Mesenchymal stem cell (in vitro differentiated cells and primary cell): Measurements from ENCODE around the gene NFATC2.

Experiments
- DNase-seq: peaks from one replicate; pipeline ENCODE4 v3.0.0-alpha.2; 2013
- H2AFZ ChIP-seq: one replicate; pipeline ENCODE4 v1.6.1; 2013; ENCODE audit warnings: low read depth, mild to moderate bottlenecking, control low read depth, inconsistent platforms, low read length, moderate library complexity
- H2AK5ac ChIP-seq: 2 replicates; pipeline ENCODE4 v1.6.1; 2013; ENCODE audit warnings: low read length, moderate library complexity, mild to moderate bottlenecking, inconsistent platforms; ENCODE audit not compliant: severe bottlenecking
- H2BK120ac ChIP-seq: one replicate; pipeline ENCODE4 v1.6.1; 2013; ENCODE audit warnings: low read depth, mild to moderate bottlenecking, inconsistent platforms, low read length, moderate library complexity
- H2BK12ac ChIP-seq, 2 experiments: one replicate each; pipeline ENCODE4 v1.6.1; 2013; ENCODE audit warnings: inconsistent platforms in 2 of 2, low read length in 2 of 2, mild to moderate bottlenecking in 2 of 2, moderate library complexity in 2 of 2, control low read depth in 1 of 2
- H2BK15ac ChIP-seq: one replicate; pipeline ENCODE4 v1.6.1; 2013; ENCODE audit warnings: mild to moderate bottlenecking, low read depth, inconsistent platforms; ENCODE audit not compliant: poor library complexity, severe bottlenecking
- H2BK5ac ChIP-seq: 2 replicates; pipeline ENCODE4 v1.6.1; 2013; ENCODE audit warnings: low read depth, mild to moderate bottlenecking, low read length, control low read depth, inconsistent platforms; ENCODE audit not compliant: poor library complexity, severe bottlenecking
- H3K14ac ChIP-seq, 2 experiments: one replicate each; pipeline ENCODE4 v1.6.1; 2013; ENCODE audit warnings: inconsistent platforms in 2 of 2, low read length in 2 of 2, control low read depth in 1 of 2, mild to moderate bottlenecking in 1 of 2, moderate library complexity in 1 of 2
- H3K18ac ChIP-seq, 2 experiments: one replicate each; pipeline ENCODE4 v1.6.1; 2013; ENCODE audit warnings: inconsistent platforms in 2 of 2, low read length in 2 of 2, control low read depth in 1 of 2, low read depth in 1 of 2, mild to moderate bottlenecking in 1 of 2
- H3K23ac ChIP-seq, 2 experiments: one replicate each; pipeline ENCODE4 v1.6.1; 2013; ENCODE audit warnings: inconsistent platforms in 2 of 2, low read length in 2 of 2, mild to moderate bottlenecking in 2 of 2, moderate library complexity in 2 of 2, control low read depth in 1 of 2
- H3K27ac ChIP-seq: 2 replicates; pipeline ENCODE4 v1.5.1; 2013; ENCODE audit warnings: mild to moderate bottlenecking, moderate library complexity, low read length, control low read depth, inconsistent platforms; ENCODE audit not compliant: poor library complexity, severe bottlenecking
- H3K27me3 ChIP-seq, 2 experiments: 2 replicates each; pipeline versions ENCODE4 v1.6.1 to v1.7.0; 2013; ENCODE audit warnings: low read length in 2 of 2, mild to moderate bottlenecking in 2 of 2, moderate library complexity in 2 of 2, control low read depth in 1 of 2, inconsistent platforms in 1 of 2; ENCODE audit not compliant: control insufficient read depth in 1 of 2, insufficient read depth in 1 of 2
- H3K36me3 ChIP-seq, 2 experiments: 2 replicates each; pipeline versions ENCODE4 v1.6.1 to v1.7.0; 2013; ENCODE audit warnings: low read length in 2 of 2, control low read depth in 1 of 2, inconsistent platforms in 1 of 2, low read depth in 1 of 2, mild to moderate bottlenecking in 1 of 2; ENCODE audit not compliant: insufficient read depth in 2 of 2, control insufficient read depth in 1 of 2
- H3K4ac ChIP-seq, 2 experiments: one replicate each; pipeline ENCODE4 v1.6.1; 2013; ENCODE audit warnings: inconsistent platforms in 2 of 2, low read length in 2 of 2, mild to moderate bottlenecking in 2 of 2, moderate library complexity in 2 of 2, control low read depth in 1 of 2, low read depth in 1 of 2
- H3K4me1 ChIP-seq: 2 replicates; pipeline ENCODE4 v1.6.1; 2013; ENCODE audit warnings: low read depth, low read length, control low read depth; ENCODE audit not compliant: control insufficient read depth, insufficient read depth
- H3K4me2 ChIP-seq: 2 replicates; pipeline ENCODE4 v1.6.1; 2013; ENCODE audit warnings: low read length, mild to moderate bottlenecking, inconsistent platforms; ENCODE audit not compliant: poor library complexity, severe bottlenecking
- H3K4me3 ChIP-seq, 2 experiments: 2 replicates each; pipeline versions ENCODE4 v1.5.1 to v1.7.0; 2013; ENCODE audit warnings: low read length in 2 of 2, mild to moderate bottlenecking in 2 of 2, control low read depth in 1 of 2, low read depth in 1 of 2; ENCODE audit not compliant: insufficient read depth in 1 of 2
- H3K79me1 ChIP-seq: replicated peaks from 2 replicates; pipeline ENCODE4 v1.6.1; 2013; ENCODE audit warnings: mild to moderate bottlenecking, control low read depth, low read length, inconsistent platforms; ENCODE audit not compliant: poor library complexity, severe bottlenecking
- H3K9ac ChIP-seq: 2 replicates; pipeline ENCODE4 v1.7.0; 2013; ENCODE audit warnings: mild to moderate bottlenecking, low read length, moderate library complexity
- H3K9me3 ChIP-seq: 2 replicates; pipeline ENCODE4 v1.7.0; 2013; ENCODE audit warnings: mild to moderate bottlenecking, low read length; ENCODE audit not compliant: control insufficient read depth
- H4K8ac ChIP-seq: one replicate; pipeline ENCODE4 v1.6.1; 2013; ENCODE audit warnings: inconsistent platforms, mild to moderate bottlenecking, low read length, moderate library complexity
- H4K91ac ChIP-seq: one replicate; pipeline ENCODE4 v1.6.1; 2013; ENCODE audit warnings: mild to moderate bottlenecking, low read length, inconsistent platforms
- WGBS: methylation state at CpG from one replicate; pipeline ENCODE4 v1.1.7; 2013; ENCODE audit warnings: mixed read lengths; 5-methylcytosine and 5-hydroxymethylcytosine counted together

Gene NFATC2

DNA sequence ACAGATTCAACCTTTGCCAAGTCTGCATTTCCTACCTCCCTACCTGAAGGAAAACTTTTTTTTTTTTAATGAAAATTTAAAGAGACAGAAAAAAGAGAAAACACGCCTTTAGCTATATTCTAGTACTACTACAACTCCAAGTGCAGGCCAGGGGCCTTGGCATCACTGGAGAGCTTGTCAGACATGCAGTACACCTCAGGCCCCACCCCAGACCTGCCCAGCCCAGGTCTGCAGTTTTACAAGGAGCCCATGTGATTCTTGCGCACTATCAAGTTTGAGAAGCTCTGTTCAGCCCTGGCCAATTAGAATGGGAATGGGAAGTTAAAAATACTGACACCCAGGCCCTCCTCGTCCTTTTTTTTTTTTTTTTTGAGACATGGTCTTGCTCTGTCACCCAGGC lies 85.0 kb downstream of the NFATC2 start:
- H4K91ac ChIP-seq = peak overlapping the region; percentile 83
- DNase-seq = no peak
- H2BK12ac ChIP-seq = peak overlapping the region; percentile 87 to 90
- H3K14ac ChIP-seq = no peak overlapping the region
- H3K79me1 ChIP-seq = no peaks in the 10 kb centered on the region
- no peak overlapping the region for H3K4me3 ChIP-seq
- H3K18ac ChIP-seq = peak overlapping the region; percentile 62 to 86
- peak overlapping the region; percentile 63 for H4K8ac ChIP-seq
- peak overlapping the region; percentile 86 for H2AK5ac ChIP-seq
- H3K27ac ChIP-seq = peak overlapping the region; percentile 69
- H3K9ac ChIP-seq = peak overlapping the region; percentile 29
- peak overlapping the region; percentile 85 for H2BK120ac ChIP-seq
- H3K36me3 ChIP-seq = no peaks in the 10 kb centered on the region
- H2AFZ ChIP-seq = no peak overlapping the region
- H3K4ac ChIP-seq = no peak overlapping the region
- peaks cover 13% of the 10 kb centered on the region for H3K4me1 ChIP-seq
- no peak overlapping the region for H3K4me2 ChIP-seq
- no peak overlapping the region for H2BK15ac ChIP-seq
- no peaks in the 10 kb centered on the region for H3K27me3 ChIP-seq
- peaks cover 3% of the 10 kb centered on the region for H3K9me3 ChIP-seq
- 98% methylated on average over 2 of the region's 3 CpGs for WGBS
- H3K23ac ChIP-seq = no peak overlapping the region
- no peak overlapping the region for H2BK5ac ChIP-seq

- peak overlapping the region in 1 of 2 experiments; percentile 48 for H3K23ac ChIP-seq
- peak overlapping the region; percentile 89 for H2BK5ac ChIP-seq
- H3K4me2 ChIP-seq = peak overlapping the region; percentile 47
- peak overlapping the region; percentile 85 for H2BK120ac ChIP-seq
- WGBS = 37% methylated on average over 22 of the region's 24 CpGs
- peak overlapping the region in 1 of 2 experiments; percentile 18 for H3K14ac ChIP-seq
- H3K4me1 ChIP-seq = peaks cover 13% of the 10 kb centered on the region
- H4K8ac ChIP-seq = peak overlapping the region; percentile 99
- DNase-seq = peak; percentile 97
- H3K4ac ChIP-seq = peak overlapping the region; percentile 12 to 89
- peak overlapping the region; percentile 95 for H4K91ac ChIP-seq
- H3K36me3 ChIP-seq = no peaks in the 10 kb centered on the region
- H3K79me1 ChIP-seq = no peaks in the 10 kb centered on the region
- peak overlapping the region; percentile 90 to 92 for H2BK12ac ChIP-seq
- H2BK15ac ChIP-seq = peak overlapping the region; percentile 96
- H3K9ac ChIP-seq = peak overlapping the region; percentile 46
- no peaks in the 10 kb centered on the region for H3K27me3 ChIP-seq
- peak overlapping the region; percentile 72 for H2AFZ ChIP-seq
- peak overlapping the region; percentile 95 for H3K27ac ChIP-seq
- H3K9me3 ChIP-seq = peaks cover 3% of the 10 kb centered on the region
- peak overlapping the region; percentile 90 for H2AK5ac ChIP-seq
- H3K4me3 ChIP-seq = peak overlapping the region in 1 of 2 experiments; percentile 63
- peak overlapping the region; percentile 89 to 96 for H3K18ac ChIP-seq
Observed at GRCh38 chr20:51456511-51457509, 85.7 kb downstream of the NFATC2 start.

DNA sequence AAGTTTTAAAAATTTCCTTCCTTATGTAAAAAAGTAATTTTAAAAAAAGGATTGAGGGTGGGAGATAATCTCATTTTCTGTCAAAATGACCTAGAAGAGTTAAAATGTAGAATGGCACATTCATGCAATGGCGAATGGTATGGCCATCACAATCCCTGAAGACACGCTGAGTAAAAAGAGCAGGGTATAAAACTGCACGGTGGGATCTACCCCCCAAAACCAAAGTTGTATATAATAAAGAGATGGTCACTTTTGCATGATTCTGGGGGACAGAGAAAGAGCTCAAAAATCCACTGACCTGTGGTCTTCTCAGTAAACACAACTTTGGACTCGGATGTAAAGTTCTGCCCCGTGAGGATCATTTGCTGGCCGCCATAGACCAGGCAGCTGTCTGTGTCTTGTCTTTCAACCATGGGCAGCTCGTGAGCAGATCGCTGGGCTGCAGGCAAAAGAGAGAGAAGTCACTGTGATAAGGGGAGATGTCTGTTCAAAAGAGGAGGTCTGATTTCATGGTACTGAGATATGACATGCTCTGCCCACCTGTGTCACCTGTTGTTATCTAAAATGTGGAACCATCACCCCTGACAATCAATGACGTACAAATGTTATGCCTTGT lies 88.2 kb downstream of the NFATC2 start:
- no peak overlapping the region for H4K8ac ChIP-seq
- H3K79me1 ChIP-seq = no peaks in the 10 kb centered on the region
- no peak overlapping the region for H2AFZ ChIP-seq
- no peak overlapping the region for H3K4ac ChIP-seq
- 95% methylated on average over 8 of the region's 9 CpGs for WGBS
- peaks cover 15% of the 10 kb centered on the region for H3K4me1 ChIP-seq
- no peak overlapping the region for H2BK5ac ChIP-seq
- H3K4me3 ChIP-seq = no peak overlapping the region
- no peak overlapping the region for H2BK15ac ChIP-seq
- H2AK5ac ChIP-seq = no peak overlapping the region
- peaks cover 0 to 2% of the 10 kb centered on the region in 2 experiments for H3K27me3 ChIP-seq
- H3K23ac ChIP-seq = no peak overlapping the region
- H3K36me3 ChIP-seq = no peaks in the 10 kb centered on the region
- H2BK120ac ChIP-seq = no peak overlapping the region
- no peak overlapping the region for H3K18ac ChIP-seq
- H2BK12ac ChIP-seq = no peak overlapping the region
- H3K27ac ChIP-seq = no peak overlapping the region
- no peak overlapping the region for H3K14ac ChIP-seq
- no peak overlapping the region for H3K9ac ChIP-seq
- H3K4me2 ChIP-seq = no peak overlapping the region
- H4K91ac ChIP-seq = no peak overlapping the region
- H3K9me3 ChIP-seq = peaks cover 3% of the 10 kb centered on the region
- no peak for DNase-seq
